GDM1 (cell line): Measurements from ENCODE around the gene ASRGL1.

Source experiments
- DNase-seq: peaks from one replicate; lab custom pipeline; 2025; lab: John Stamatoyannopoulos, UW

The ASRGL1 gene

DNA sequence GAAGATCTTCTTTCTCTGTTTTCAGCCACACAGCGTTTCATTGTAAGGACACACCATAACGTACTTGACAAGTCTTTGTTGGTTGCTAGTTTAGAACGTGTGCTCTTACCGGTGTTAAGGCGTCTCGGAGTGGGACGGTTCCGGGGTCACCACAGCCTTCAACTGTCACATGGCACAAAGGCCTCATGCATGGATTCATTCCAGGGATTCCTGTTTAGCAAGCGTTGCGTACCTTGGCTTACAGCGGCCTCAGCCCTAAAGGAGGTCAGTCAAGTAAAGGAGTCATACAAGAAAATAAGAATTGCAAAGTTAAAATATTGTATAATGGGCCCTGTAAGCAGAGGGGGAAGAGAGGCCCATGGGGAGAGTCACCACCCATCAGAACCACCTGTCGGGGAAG, 79.3 kb downstream of the ASRGL1 start:
- DNase-seq: no peak

DNA sequence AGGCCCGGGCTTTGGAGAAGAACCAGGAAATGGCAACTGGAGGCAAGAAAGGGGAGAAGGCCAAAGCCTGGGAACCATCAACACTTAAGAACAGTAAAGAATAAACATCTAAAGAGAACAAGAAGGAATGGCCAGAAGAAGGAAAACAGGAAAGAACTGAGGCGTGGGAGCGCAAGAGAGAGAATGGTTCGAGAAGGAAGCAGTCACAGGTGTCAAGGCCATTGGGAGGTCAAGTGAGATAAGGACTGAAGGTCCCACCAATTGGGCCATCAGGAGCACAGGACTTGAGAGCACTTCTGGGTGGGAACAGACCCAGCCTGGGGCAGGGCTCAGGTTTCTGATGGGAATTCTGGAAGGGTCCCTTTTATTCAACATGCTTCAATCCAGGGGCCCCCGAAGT, 80.9 kb downstream of the ASRGL1 start:
- DNase-seq: no peak

GRCh38 chr11:62418733-62419132, 81.5 kb downstream of the ASRGL1 start, which contains the start of gene SCGB1A1:
TSS of gene SCGB1A1 (plus strand) at chr11:62419033. CDS start at chr11:62419096, 63 bp downstream.
- no peak for DNase-seq

- no peak for DNase-seq
These were observed 82.2 kb downstream of the ASRGL1 start for GRCh38 chr11:62419314-62419929.

DNA sequence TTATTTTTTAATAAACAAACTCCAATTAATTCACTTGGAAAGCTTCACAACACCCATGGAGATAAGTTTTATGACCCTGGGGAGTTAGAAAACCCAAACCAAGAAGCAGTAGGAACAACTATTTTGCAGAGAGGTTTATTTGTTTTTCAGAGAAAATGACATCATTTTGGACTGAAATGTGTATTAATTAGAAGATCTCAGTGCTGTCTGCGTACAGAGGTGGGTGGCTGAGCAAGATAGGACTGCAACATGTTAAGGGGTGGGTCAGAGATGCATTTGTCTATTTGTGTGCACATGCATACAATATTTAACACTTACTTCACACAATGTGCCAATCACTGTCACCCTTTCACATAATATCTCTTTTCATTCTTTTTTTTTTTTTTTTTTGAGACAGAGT, 82.7 kb downstream of the ASRGL1 start:
- DNase-seq: no peak

DNA sequence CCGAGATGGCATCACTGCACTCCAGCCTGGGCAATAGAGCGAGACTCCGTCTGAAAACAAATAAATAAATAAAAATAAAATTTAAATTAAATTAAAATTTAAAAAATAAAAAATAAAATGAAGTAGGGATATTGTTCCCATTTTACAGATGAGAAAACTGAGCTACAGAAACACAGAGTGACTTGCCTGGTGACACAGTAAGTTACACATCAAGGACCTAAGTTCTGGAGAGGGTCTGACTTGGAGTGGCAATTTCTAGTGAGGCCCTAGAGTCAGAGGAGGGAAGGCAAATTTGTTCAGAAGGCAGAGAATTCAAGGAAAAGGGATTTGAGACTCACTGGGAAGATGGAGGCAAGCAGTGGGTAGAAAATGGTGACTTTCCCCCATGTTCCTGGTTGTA, 83.6 kb downstream of the ASRGL1 start:
- DNase-seq: no peak

GRCh38 chr11:62421996-62422395, 84.7 kb downstream of the ASRGL1 start:
- no peak for DNase-seq

DNA sequence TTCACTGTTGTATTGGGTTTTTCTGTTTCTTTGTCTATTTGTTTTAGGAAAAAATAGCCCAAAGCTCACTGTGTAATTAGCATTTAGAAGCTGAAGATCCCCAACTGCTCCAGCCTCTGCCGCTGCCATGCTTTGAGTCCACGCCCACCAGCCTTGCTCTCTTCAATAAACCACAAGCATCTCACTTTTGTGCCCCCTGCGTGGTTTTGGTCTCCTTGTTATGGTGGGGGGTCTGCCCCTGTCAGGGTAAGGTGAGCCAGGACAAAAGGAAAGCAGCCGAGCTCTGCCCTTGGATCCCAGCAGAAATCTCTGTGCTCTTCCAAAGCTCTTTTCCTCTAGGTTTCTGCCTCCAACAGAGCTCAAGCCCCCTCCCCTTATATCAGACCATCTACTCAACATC, 85.8 kb downstream of the ASRGL1 start:
- no peak for DNase-seq

DNA sequence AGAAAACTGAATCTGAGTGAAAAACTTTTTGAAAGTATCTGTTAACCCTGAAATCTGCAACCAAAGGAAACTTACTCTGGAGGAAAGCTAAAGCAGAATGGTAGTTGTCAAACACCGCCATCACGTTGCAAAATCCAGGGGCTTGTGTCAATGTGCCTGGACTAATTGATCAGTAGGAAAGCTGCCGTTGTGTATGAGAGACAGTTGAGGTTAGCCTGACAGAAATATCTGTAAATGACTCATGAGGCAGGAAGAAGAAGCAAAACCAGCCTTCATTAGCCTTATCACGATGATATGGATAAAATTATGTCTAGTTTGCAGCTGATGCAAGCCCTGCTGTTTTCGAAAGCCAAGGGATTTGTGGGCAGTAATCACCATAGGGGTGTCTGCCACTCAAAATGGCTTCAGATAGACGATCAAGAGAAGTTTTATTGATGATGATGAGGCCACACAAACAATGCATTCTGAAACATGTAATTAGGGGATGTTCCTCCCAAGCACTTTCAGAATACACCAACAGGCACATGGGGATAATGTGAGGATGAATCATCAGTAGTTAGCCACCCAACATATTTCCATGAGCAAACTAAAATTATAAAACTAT, 90.5 kb downstream of the ASRGL1 start:
- no peak for DNase-seq

DNA sequence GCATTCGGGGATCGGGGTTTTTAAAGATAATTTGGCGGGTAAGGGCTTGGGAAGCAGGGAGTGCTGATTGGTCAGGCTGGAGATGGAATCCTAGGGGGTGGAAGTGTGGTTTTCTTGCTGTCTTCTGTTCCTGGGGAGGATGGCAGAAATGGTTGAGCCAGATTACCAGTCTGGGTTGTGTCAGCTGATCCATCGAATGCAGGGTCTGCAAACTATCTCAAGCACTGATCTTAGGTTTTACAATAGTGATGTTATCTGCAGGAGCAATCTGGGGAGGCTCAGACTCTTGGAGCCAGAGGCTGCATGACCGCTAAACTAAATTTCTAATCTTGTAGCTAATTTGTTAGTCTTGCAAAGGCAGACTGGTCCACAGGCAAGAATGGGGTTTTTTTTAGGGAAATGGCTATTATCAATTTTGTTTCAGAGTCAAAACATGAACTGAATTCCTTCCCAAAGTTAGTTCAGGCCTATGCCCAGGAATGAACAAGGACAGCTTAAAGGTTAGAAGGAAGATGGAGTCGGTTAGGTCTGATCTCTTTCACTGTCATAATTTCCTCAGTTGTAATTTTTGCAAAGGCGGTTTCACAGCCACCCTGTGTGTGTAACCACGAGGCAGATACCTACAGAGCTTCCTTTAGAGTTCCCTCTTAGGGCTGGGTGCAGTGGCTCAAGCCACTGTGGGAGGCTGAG, 91.8 kb downstream of the ASRGL1 start:
- no peak for DNase-seq

- no peak for DNase-seq
These were observed 93.2 kb downstream of the ASRGL1 start for GRCh38 chr11:62430425-62430824.

GRCh38 chr11:62431171-62431901, 94.1 kb downstream of the ASRGL1 start:
- DNase-seq: no peak

DNA sequence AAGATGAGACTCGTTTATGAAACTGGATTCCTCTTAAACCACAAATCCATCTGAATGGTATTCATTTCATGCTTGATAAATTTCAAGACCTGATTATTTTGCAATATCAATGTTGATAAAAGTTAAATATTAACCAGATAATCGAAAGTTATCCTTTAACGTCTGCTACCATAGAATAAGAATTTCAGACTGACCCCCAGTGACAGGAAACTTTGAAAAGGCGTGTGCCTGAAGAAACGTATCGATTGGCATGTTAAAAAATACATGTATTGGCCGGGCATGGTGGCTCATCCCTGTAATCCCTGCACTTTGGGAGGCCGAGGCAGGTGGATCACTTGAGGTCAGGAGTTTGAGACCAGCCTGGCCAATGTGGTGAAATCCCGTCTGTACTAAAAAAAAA, 95.4 kb downstream of the ASRGL1 start:
- no peak for DNase-seq

DNA sequence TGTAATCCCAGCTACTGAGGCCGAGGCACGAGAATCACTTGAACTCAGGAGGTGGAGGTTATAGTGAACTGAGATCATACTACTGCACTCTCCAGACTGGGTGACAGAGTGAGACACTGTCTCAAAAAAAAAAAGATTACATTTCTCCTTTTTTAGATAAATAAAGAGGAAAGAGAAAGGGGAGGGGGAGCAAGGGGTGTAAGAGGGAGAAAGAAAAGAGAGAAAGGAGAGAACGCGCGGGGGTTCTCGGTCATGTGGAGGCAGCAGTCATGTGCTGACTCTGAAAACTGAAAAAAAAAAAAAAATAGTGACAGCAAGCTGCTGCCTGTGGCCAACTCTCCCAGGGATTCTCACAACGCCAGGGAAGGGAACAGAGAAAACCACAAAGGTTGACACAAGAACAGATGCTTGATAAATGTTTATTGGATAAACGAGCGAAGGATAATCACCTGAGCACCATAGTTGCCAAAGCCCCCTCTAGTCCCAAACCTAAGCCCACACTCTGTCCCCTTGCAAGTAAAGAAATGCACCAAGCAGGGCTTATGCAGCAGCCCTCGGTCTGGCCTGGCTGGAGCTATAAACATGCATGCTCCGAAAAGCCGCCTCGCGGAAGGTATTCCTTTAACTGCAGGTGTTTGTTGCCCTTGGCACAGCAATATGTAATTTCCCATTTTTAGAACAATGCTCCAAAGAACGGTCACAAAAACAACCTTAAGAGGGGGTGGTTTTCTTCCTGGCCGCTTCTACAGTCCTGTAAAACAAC, 96.1 kb downstream of the ASRGL1 start:
- no peak for DNase-seq

- no peak for DNase-seq
These were observed 96.6 kb downstream of the ASRGL1 start for GRCh38 chr11:62433904-62434276.

GRCh38 chr11:62435846-62436660, 98.8 kb downstream of the ASRGL1 start:
- DNase-seq: peak; percentile 16

DNA sequence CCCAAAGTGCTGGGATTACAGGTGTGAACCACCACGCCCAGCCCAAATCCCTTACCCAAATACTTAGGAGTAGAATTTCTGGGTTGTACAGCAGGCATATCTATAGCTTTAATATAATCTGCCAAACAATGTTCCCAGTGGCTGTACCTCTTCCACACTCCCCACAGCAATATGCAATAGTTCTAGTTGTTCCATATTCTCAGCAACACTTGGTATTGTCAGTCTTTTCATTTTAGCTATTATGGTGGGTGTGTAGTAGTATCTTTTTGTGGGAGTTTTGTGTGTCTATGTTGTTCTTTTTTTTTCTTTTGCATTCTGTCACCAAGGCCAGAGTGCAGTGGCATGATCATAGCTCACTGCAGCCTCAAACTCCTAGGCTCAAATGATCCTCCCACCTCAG, 100.4 kb downstream of the ASRGL1 start:
- no peak for DNase-seq

DNA sequence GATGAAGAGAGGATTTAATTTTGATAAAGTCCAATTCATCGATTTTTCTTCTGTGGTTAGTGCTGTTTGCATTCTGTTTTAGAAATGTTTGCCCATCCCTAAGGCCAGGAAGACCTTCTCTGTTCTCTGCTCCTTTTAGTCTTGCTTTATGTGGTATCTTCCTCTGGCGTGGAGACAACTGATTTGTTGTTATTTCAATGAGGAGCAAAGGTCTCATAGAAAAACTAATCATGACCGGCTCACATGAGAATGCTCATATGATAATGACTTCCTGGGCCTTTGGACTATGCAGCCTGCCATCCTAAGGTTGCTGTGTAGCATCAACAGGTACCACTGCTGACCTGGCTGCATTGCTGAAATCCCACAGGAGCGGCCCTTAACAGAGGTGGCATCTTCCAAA, 101.4 kb downstream of the ASRGL1 start:
- DNase-seq: no peak

- no peak for DNase-seq
These were observed 102.7 kb downstream of the ASRGL1 start for GRCh38 chr11:62439785-62440602.
